H9 (cell line): Measurements from ENCODE around the gene HGF. TPM values are rescaled to one million over a fixed set of nuclear protein-coding genes. Genes with fewer than 3 reads are reported as not detected.

Source experiments
- DNase-seq: peaks from one replicate; pipeline ENCODE4 v3.0.0-alpha.2; 2017
- H2AFZ ChIP-seq: one replicate; pipeline ENCODE4 v1.6.1; 2013; ENCODE audit warnings: mild to moderate bottlenecking, low read length, control low read depth, moderate library complexity
- H2AK5ac ChIP-seq: 2 replicates; pipeline ENCODE4 v1.6.1; 2013; ENCODE audit warnings: low read length, control low read depth, mixed read lengths; ENCODE audit not compliant: insufficient read length
- H2BK120ac ChIP-seq: one replicate; pipeline ENCODE4 v1.6.1; 2013; ENCODE audit warnings: low read depth, mild to moderate bottlenecking, low read length, control low read depth, inconsistent platforms; ENCODE audit not compliant: poor library complexity, severe bottlenecking
- H2BK12ac ChIP-seq: 2 replicates; pipeline ENCODE4 v1.6.1; 2013; ENCODE audit warnings: low read length, control low read depth, mixed read lengths, low read depth; ENCODE audit not compliant: insufficient read length
- H2BK15ac ChIP-seq: 2 replicates; pipeline ENCODE4 v1.6.1; 2013; ENCODE audit warnings: low read depth, low read length, control low read depth
- H2BK20ac ChIP-seq: one replicate; pipeline ENCODE4 v1.6.1; 2013; ENCODE audit warnings: low read depth, mild to moderate bottlenecking, low read length, control low read depth, inconsistent platforms; ENCODE audit not compliant: poor library complexity, severe bottlenecking
- H2BK5ac ChIP-seq: 2 replicates; pipeline ENCODE4 v1.6.1; 2013; ENCODE audit warnings: low read length, control low read depth, mixed read lengths; ENCODE audit not compliant: insufficient read length
- H3K14ac ChIP-seq: 2 replicates; pipeline ENCODE4 v1.6.1; 2013; ENCODE audit warnings: low read length, control low read depth; ENCODE audit not compliant: insufficient read depth
- H3K18ac ChIP-seq: 2 replicates; pipeline ENCODE4 v1.6.1; 2013; ENCODE audit warnings: low read depth, mild to moderate bottlenecking, mixed read lengths, low read length, control low read depth; ENCODE audit not compliant: insufficient read length
- H3K23ac ChIP-seq: 2 replicates; pipeline ENCODE4 v1.6.1; 2013; ENCODE audit warnings: low read length, control low read depth, mixed read lengths, low read depth; ENCODE audit not compliant: insufficient read length
- H3K23me2 ChIP-seq: 2 replicates; pipeline ENCODE4 v1.6.1; 2013; ENCODE audit warnings: low read depth, mild to moderate bottlenecking, mixed read lengths, low read length, control low read depth; ENCODE audit not compliant: insufficient read length, poor library complexity, severe bottlenecking
- H3K27ac ChIP-seq: 2 replicates; pipeline ENCODE4 v1.5.1; 2013; ENCODE audit warnings: low read length, control low read depth, mixed read lengths, low read depth; ENCODE audit not compliant: insufficient read length
- H3K27me3 ChIP-seq: 2 replicates; pipeline ENCODE4 v1.6.1; 2013; ENCODE audit warnings: low read length, control low read depth, inconsistent platforms; ENCODE audit not compliant: insufficient read depth
- H3K4ac ChIP-seq: 2 replicates; pipeline ENCODE4 v1.6.1; 2013; ENCODE audit warnings: low read depth, mild to moderate bottlenecking, control low read depth, inconsistent platforms, low read length, moderate library complexity
- H3K4me1 ChIP-seq: 2 replicates; pipeline ENCODE4 v1.6.1; 2013; ENCODE audit warnings: low read length, control low read depth, inconsistent platforms; ENCODE audit not compliant: insufficient read depth
- H3K4me2 ChIP-seq: 2 replicates; pipeline ENCODE4 v1.6.1; 2013; ENCODE audit warnings: low read length, control low read depth, mixed read lengths; ENCODE audit not compliant: insufficient read length, insufficient read depth
- H3K56ac ChIP-seq: 2 replicates; pipeline ENCODE4 v1.6.1; 2013; ENCODE audit warnings: low read depth, mild to moderate bottlenecking, mixed read lengths, low read length, control low read depth; ENCODE audit not compliant: insufficient read length
- H3K79me1 ChIP-seq: 2 replicates; pipeline ENCODE4 v1.6.1; 2013; ENCODE audit warnings: low read depth, mild to moderate bottlenecking, moderate library complexity, low read length, control low read depth, inconsistent platforms; ENCODE audit not compliant: insufficient read depth, poor library complexity, severe bottlenecking
- H3K79me2 ChIP-seq: 2 replicates; pipeline ENCODE4 v1.6.1; 2013; ENCODE audit warnings: low read length, control low read depth, inconsistent platforms; ENCODE audit not compliant: insufficient read depth
- H3K9ac ChIP-seq: 2 replicates; pipeline ENCODE4 v1.6.1; 2013; ENCODE audit warnings: low read length, control low read depth, mixed read lengths; ENCODE audit not compliant: insufficient read length; ENCODE audit errors: extremely low read depth
- H3K9me3 ChIP-seq: one replicate; pipeline ENCODE4 v1.6.1; 2013; ENCODE audit warnings: low read depth, low read length, inconsistent platforms; ENCODE audit not compliant: control insufficient read depth
- H3T11ph ChIP-seq: one replicate; pipeline ENCODE4 v1.6.1; 2013; ENCODE audit warnings: mild to moderate bottlenecking, low read length, control low read depth, inconsistent platforms
- H4K20me1 ChIP-seq: one replicate; pipeline ENCODE4 v1.6.1; 2013; ENCODE audit not compliant: control insufficient read depth, insufficient read length, insufficient read depth
- H4K5ac ChIP-seq: 2 replicates; pipeline ENCODE4 v1.6.1; 2013; ENCODE audit warnings: low read depth, mild to moderate bottlenecking, mixed read lengths, low read length, control low read depth; ENCODE audit not compliant: insufficient read length
- H4K8ac ChIP-seq: replicated peaks from 2 replicates; pipeline ENCODE4 v1.6.1; 2013; ENCODE audit warnings: low read length, control low read depth, mixed read lengths, low read depth; ENCODE audit not compliant: insufficient read length
- H4K91ac ChIP-seq: 2 replicates; pipeline ENCODE4 v1.6.1; 2013; ENCODE audit warnings: low read depth, mild to moderate bottlenecking, moderate library complexity, mixed read lengths, low read length, control low read depth; ENCODE audit not compliant: insufficient read length
- H3K27ac Mint-ChIP-seq, 3 experiments: 2 replicates in 2 of 3; 3 replicates in 1 of 3; pipeline ENCODE4 v1.8.0; 2020 to 2021; ENCODE audit warnings: mixed read lengths in 3 of 3, mild to moderate bottlenecking in 1 of 3, moderate library complexity in 1 of 3
- H3K27me3 Mint-ChIP-seq: 2 replicates; pipeline ENCODE4 v1.8.0; 2021; ENCODE audit warnings: low read depth, mild to moderate bottlenecking, moderate library complexity, mixed read lengths
- H3K36me3 Mint-ChIP-seq, 3 experiments: 2 replicates in 2 of 3; 3 replicates in 1 of 3; pipeline ENCODE4 v1.8.0; 2020 to 2021; ENCODE audit warnings: low read depth in 3 of 3, mixed read lengths in 3 of 3; ENCODE audit not compliant: insufficient read depth in 1 of 3
- H3K4me1 Mint-ChIP-seq, 2 experiments: 2 replicates each; pipeline ENCODE4 v1.8.0; 2020; ENCODE audit warnings: mixed read lengths in 2 of 2
- H3K4me3 Mint-ChIP-seq, 2 experiments: 2 replicates in 1 of 2; 3 replicates in 1 of 2; pipeline ENCODE4 v1.8.0; 2020 to 2021; ENCODE audit warnings: mild to moderate bottlenecking in 2 of 2, mixed read lengths in 2 of 2, moderate library complexity in 1 of 2
- H3K9me3 Mint-ChIP-seq, 2 experiments: 2 replicates in 1 of 2; 3 replicates in 1 of 2; pipeline ENCODE4 v1.8.0; 2020; ENCODE audit warnings: mild to moderate bottlenecking in 2 of 2, mixed read lengths in 2 of 2, moderate library complexity in 1 of 2
- WGBS: extraction: QIAGEN DNeasy Blood & Tissue Kit; methylation state at CpG from one replicate; pipeline ENCODE4 v1.1.7; 2013; ENCODE audit warnings: missing lambda C conversion rate, low lambda C conversion rate, mixed read lengths; ENCODE audit not compliant: insufficient read length; ENCODE audit errors: extremely low coverage; 5-methylcytosine and 5-hydroxymethylcytosine counted together
- total RNA-seq: library from RNA; stranded (reverse); gene quantifications from 2 replicates; pipeline ENCODE4 v1.2.1, GENCODE V29; 2021
- TF ChIP-seq, protein P1 (sequence below): fragments of 200-600 bp; sonication (generic); conservative IDR thresholded peaks from 3 replicates; pipeline ENCODE4 v1.8.0; 2021; ENCODE audit warnings: antibody characterized with exemption, mild to moderate bottlenecking

HGF gene
- total RNA-seq, 1 experiment from 2014 or later: 0.15 TPM

DNA sequence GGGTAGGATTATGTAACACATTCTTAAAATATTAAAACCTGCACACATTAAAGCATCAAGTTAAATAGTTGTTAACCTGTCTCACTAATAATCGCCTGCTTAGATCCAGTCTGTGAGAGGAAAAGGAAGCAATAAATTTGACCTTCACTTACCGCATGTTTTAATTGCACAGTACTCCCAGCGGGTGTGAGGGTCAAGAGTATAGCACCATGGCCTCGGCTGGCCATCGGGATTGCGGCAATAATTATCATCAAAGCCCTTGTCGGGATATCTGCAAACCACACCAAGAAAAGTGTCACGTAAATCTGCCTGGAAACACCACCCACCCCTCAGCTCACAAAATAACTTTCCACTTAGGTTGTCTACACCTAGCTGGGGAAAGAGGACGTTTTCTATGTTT is 26.6 kb downstream of the HGF start:
- Histone ChIP-seq H4K5ac (no peak overlapping the region), H3K23ac (no peak overlapping the region), H3K27ac (no peak overlapping the region), H3K14ac (no peak overlapping the region), H3K18ac (no peak overlapping the region), H2AK5ac (no peak overlapping the region), H3K56ac (no peak overlapping the region), H4K20me1 (no peaks in the 10 kb centered on the region), H2BK120ac (no peak overlapping the region), H3T11ph (no peak overlapping the region), H3K79me1 (no peaks in the 10 kb centered on the region), H2AFZ (no peak overlapping the region), H3K4ac (no peak overlapping the region), H2BK5ac (no peak overlapping the region), H3K27me3 (no peaks in the 10 kb centered on the region), H3K79me2 (no peaks in the 10 kb centered on the region), H3K9me3 (no peaks in the 10 kb centered on the region), H3K4me1 (no peaks in the 10 kb centered on the region), H4K91ac (no peak overlapping the region), H3K4me2 (no peak overlapping the region), H2BK12ac (no peak overlapping the region), H4K8ac (no peak overlapping the region), H3K23me2 (no peaks in the 10 kb centered on the region), H2BK20ac (no peak overlapping the region), H2BK15ac (no peak overlapping the region), H3K9ac (no peak overlapping the region)
- Mint-ChIP-seq H3K36me3 (no peaks in the 10 kb centered on the region; a peak in 1 of 7 replicates), H3K27ac (no peak overlapping the region), H3K27me3 (no peaks in the 10 kb centered on the region), H3K4me1 (peaks cover 7 to 8% of the 10 kb centered on the region in 2 experiments; a peak in 3 of 4 replicates), H3K4me3 (no peak overlapping the region), H3K9me3 (no peaks in the 10 kb centered on the region)
- no CpG with 5 or more reads among the region's 9 CpGs for WGBS
- TF ChIP-seq, protein P1, sequence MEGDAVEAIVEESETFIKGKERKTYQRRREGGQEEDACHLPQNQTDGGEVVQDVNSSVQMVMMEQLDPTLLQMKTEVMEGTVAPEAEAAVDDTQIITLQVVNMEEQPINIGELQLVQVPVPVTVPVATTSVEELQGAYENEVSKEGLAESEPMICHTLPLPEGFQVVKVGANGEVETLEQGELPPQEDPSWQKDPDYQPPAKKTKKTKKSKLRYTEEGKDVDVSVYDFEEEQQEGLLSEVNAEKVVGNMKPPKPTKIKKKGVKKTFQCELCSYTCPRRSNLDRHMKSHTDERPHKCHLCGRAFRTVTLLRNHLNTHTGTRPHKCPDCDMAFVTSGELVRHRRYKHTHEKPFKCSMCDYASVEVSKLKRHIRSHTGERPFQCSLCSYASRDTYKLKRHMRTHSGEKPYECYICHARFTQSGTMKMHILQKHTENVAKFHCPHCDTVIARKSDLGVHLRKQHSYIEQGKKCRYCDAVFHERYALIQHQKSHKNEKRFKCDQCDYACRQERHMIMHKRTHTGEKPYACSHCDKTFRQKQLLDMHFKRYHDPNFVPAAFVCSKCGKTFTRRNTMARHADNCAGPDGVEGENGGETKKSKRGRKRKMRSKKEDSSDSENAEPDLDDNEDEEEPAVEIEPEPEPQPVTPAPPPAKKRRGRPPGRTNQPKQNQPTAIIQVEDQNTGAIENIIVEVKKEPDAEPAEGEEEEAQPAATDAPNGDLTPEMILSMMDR: no peak
- no peak for DNase-seq
